GM19372 (cell line): ENCODE data around the gene DUSP10.

Experiments
- ATAC-seq: cut with Tn5 transposase; IDR thresholded peaks from one replicate; pipeline ENCODE4 v1.9.1; 2021; ENCODE audit warnings: mild to moderate bottlenecking, low read depth, moderate library complexity; ENCODE audit not compliant: unreplicated experiment

DUSP10 gene

DNA sequence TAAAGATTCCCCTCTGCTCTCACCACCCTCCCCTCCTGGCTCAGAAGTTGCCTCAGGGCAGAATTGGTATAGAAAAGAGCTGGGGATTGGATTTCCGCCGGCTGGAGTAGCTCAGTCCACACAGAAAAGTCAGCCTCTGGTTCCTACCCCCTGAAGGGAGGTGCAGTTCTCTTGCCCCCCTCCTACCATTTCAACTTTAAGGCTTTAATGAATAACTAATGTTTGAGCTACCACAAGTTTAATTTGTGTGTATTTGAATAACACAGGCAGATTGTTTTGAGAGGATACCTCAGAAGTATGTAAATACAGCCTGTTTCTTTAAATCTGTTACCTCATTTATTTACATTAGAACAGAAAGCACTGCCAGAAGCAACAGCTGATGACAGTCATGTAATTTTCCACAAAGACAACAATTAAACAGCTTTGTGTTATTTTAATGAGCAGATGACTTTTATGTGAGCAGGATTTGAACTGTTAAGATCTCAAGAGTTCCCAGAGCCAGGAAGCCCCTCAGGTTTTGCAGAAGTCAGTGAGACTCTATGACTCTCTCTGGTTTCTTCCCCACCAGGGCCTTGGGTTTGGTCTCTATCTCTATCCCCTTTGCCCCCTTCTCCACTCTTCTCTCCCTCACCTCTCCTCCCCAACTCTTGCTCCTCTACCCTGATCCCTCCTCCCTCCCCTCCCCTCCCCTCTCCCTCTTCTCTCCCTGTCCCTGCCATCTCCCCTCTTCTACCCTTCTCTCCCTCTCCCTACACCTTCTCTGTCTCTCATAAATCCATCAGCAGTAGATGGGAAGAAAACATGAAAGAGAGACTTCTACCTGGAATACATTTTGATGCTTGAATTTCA, 26.3 kb downstream of the DUSP10 start:
- no peak for ATAC-seq

DNA sequence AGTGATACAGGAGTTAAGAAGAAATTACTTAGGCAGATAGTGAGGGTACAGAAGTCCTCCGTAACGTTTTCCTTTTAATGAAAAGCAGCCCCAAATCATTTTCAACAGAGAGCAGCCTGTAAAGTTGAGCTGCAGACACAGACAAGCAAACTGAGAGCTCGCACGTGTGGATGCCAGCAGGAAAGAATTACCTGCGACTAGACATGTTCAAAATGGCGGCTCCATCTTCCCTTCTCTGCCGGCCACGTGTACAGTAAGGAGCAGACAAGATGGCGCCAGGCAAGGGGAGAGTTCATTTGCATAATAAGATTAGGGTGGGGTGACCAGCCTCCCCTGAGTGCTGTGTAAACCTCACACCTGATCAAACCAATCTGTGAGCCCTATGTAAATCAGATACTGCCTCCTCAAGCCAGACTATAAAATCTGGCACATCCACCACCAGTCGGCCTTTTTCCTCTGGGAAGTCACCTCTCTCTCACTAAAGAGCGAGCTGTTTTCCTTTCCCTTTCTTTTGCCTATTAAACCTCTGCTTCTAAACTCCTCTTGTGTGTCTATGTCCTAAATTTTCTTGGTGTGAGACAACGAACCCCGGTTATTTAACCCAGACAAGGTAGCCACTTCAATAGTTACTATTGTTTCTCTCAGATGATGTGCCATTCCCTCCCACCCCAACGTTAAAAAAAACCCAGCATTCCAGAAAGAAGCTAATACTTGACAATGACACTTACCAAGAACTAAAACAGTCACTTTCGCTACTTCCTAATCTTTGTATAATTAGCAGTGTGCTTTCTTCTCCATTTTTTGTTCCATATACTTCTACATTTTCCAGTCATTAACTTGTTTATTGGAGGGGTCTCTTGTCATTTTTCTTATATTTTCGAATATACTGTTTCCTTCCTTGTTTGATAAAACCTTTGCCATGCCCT, 27.4 kb downstream of the DUSP10 start:
- no peak for ATAC-seq

DNA sequence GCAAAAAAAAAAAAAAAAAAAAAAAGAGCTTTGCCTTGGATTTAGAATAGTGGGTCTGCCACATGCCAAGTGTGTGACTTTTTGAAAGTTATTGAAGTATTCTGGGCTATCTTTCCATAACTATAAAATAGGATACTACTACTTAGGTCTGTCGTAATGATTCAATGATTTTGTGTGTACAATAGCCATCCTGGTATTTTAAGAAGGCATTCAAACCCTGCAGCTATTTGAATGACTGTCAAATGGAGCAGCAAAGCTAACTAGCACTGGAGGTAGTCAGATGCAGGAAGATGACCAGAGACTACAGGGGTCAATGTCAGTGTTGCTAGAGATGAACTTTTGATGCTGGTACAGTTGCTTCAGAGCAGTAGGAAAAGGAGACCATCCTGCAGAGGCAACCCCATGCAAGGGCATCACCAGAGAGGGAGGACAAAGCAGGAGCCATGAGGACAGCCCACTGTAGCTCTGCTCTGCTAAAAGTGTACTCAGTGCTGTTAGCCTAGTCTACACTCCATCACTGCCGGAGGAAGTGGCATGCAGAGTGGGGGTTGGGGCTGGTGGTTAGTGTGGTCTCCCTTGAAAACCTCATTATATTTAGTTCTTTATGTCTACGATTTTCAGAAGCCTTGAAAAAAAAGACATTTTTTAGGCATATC, 29.0 kb downstream of the DUSP10 start:
- ATAC-seq, result peak; percentile 68

DNA sequence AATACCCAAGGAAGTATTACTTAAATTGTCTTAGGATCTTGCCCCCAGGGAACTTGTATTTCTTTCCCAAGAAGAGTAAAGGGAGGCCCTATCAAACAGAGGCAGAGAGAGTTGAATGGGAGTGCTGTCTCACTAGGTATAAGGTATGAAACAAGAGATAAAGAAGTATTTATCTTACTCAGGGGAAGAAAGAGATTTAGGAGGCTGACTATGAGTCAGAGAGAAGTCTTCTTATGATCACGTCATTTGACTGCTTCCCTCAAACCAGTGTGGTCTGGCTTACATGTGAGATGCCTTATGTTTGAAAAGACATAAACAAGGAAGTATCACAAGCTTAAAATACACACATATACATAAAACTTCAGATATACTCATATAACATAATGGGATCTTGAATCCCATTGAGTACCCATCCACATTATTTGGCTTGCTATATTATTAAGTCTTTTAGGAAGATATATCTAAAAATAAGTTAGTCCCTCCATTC, 29.6 kb downstream of the DUSP10 start:
- peak; percentile 37 for ATAC-seq

DNA sequence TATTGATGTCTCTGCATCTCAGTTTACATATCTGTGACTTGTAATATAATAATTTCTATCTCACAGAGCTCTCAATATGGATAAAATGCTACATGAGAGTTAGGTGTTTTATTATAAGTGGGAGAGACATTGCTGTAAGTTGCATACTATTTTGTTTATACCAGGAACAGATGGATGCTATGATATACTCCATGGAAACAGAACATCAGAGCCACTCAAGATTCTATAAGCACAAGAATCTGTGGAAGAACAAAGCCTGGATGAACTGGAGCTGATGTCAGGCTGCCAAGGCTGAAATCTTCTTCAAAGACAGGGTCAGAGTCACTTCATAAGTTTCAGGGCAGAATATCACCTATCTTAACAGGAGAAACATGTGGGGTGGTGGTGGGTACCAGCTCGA, 30.2 kb downstream of the DUSP10 start:
- ATAC-seq, result no peak

DNA sequence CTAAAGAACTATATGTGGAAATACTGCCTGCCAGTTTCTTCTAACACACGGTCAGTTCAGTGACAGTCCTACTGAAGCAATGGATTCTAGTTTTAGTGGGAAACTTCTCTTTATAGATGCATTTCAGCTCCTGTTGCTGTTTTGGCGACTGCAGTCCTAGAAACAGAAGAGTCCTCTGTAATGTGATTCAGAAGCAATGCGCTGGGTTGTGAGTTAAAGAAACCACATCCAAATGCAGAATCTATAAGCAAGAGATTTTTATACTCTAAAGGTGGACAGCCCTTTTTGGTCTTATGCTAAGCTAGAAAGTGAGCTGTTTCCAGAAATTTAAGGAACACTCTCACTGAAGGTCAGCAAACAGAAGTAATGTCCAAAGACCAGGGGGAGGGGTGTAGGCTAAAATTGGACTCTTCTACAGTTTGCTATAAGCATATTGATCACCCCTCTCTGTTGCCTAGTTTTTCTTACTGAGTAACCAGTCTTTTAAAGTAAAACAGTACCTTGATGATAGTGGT, 30.8 kb downstream of the DUSP10 start:
- ATAC-seq, result no peak

DNA sequence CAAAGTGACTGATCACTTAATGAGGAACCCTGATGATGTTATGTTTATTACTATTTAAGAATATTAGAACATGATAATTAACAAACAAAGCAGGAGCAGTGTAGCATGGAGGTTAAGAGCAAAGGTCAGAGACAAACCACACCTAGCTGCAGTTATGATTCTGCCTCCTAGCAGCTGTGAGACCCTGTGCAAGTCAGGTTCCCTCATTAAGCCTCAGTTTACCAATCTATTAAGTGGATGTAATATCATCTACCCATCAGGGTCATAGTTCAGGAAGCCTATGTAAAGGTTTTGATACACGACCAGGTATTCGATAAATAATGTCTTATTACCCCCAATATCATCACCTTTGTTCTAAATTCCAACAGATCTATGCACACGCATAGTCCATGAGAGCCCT, 32.0 kb downstream of the DUSP10 start:
- ATAC-seq, result no peak

DNA sequence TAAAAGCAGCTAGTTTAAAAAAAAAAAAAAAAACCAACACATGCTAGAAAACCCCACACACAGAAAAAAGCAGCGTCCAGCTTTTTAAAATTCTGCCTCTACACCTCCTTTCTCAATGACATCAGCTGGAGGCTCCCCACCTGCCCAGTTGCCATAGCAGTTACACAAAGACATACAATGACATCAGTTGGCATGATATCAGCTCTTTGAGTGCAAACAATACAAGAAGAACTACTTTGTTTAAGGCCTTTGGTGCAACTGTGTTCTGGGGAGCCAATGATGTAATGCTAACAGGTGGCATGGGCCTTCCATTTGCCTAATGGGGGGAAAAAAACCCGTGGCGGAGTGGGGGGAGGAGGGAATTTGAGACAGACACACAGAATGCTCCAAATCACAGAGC, 32.9 kb downstream of the DUSP10 start:
- ATAC-seq, result peak; percentile 25

DNA sequence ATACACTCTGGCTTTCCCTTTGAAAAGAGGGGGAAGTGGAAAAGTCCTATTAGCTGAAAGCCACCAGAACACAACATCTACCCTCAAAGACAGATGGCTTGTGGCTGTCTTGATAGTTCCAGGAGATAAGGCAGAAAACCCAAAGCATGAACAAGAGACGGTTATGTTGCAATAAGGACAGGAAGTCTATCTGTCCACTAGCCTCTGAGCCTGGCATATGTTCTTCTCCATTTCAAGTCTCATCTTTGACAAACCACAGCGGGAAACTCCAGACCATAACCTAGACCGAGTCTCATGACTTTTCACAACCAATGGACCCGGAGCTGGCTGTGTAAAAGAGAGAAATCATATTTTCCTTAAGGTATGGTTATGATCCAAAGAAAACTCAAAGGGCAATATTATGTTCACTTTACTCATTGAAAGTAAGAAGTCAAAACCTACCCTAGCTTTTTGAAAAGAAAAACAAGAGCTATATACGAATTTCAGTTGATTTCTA, 33.8 kb downstream of the DUSP10 start:
- peak; percentile 58 for ATAC-seq

DNA sequence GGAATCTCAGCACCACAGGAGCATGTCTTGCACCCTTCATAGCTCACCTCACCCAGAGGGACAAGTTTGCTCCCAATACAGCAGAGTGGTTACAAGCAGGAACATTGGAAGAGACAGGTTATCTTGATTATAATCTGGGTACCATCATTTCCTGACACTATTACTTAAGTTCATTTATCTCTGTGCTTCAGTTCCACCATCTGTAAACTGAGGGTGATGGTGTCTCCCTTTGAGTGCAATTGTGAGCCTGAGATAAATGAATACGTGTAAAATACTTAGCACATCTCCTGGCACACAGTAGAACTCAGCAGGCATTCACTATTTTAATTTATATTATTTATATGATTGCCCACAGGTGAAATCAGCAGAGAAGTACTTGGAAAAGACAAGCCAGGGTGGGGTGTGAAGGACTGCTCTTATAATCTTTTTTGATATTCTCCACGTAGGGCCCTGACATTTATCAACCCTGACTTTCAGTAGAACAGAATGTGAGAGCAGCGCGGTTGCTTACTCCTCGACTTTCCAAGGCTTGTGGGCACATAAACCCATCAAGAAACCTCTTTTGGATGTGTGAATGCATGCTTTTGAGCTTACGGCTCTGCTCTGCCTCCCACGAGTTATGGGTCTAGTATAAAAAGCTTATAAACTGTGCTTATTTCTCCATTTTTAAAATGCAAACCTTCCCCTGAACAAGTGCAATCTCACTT, 34.9 kb downstream of the DUSP10 start:
- no peak for ATAC-seq

DNA sequence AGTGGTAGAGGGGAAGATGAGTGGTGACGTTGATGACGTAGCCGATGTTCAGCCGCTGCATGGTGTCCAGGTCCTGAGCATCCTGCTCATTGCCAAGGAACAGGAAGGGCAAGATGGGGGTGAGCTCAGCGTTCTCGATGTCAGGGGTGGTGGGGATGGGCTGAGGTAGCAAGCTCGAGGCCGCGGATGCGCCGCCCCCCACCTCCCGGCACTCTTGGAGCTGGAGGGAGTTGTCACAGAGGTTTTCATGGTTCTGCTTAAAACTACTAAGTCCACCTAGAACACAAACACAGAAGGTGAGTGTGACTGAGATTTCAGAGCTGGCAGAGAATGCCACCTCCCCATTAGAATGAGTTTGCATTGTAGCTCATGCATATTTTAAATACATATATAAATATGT, 35.7 kb downstream of the DUSP10 start:
- no peak for ATAC-seq

DNA sequence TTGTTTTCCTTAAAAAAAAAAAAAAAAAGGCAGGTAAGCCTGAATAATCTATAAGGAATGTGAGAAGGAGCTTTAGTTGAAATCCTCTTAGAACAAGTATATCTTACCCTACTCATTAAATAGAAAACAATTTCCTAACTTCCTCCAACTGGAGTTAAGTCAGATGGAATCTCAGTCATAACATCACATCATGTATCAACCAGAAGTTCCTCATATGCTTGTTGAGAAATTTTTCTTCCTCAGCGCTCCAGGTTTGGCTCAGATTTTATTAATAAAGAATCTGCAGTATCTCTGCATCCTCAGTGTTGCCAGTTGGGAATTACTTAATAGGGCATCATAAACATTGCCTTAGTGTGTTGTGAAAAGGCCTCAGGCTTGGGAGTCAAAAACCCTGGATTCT, 37.6 kb downstream of the DUSP10 start:
- ATAC-seq, result no peak

DNA sequence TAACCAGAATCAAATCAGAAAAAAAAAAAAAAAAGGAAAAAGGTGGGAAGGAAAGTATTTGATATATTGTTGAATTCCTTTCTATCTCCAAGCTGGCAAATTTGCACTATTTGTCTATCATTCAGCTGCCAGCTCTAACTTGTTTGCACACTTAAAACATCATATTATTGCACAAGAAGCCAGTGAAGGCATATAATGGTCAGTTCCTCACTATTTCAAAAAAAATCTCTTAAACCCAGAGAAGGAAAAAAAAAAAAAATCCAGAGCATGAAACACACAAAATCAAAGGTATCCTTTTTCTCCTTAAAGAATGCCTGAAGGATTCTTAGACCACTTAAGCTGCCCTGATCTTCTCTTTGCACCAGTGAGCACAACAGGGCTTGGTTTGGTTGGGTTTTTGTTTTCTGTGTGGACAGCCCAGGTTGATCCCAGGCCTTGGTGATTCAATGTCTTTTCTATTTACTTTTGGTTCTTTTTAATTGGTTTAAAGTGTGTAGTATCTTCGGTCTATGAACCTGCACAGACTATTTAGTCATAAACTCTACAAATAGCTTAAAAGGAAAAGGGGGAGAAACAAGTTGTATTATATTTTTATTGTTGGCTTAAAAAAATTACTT, 40.2 kb downstream of the DUSP10 start:
- no peak for ATAC-seq

DNA sequence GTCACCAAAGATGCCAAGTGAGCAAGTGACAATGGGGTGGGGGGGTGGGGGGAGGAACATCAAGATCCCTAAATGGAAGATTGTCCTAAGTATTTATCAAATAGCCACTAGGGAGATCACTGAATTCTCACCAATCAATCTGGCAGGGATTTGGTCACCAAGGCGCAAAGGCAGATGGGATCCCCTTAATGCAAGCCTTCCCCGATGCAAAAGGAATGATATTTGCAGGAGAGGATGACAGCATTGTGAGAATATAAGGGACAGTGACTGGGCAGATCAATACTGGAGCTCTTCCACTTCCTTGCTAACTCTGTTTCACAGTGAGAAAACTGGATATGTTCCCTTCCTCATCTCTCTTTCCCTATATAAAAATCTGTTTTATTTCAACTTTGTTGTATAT, 40.9 kb downstream of the DUSP10 start:
- ATAC-seq, result no peak

DNA sequence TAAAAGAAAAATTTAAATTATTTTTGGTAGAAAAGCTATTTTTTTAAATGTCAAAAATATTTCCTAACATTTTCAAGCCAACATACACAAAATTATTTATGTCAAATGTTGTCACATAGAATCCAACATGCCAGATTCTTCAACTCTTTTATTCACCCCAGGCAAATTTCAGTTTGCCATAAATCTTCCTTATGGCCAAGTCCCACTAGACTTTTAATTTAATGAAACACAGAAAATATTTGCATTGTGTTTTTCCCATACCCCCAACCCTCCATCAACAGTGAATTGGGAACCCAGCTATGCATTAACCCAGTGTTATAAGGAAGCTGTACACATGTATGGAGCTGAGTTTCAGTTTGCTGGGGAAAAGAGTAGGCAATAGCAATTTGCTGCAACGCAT, 41.4 kb downstream of the DUSP10 start:
- ATAC-seq, result no peak

DNA sequence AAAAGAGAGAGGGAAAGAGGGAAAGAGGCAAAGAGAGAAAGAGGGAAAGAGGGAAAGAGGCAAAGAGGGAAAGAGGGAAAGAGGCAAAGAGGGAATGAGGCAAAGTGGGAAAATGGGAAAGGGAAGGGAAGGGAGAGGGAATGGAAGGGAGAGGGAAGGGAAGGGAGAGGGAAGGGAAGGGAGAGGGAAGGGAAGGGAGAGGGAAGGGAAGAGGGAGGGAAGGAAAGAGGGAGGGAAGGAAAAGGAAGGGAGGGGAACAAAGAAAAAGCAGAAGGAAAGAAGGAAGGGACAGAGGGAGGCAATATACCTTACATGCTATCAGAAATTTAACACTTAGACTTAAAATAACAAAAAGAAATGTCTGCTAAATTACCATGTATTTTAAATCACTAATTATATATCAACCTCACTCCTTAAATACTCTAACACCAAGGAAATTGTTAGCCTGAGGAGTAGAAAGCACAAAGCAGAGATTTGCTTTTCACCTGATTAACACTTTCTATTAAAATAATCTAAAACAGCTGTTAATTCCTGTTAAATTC, 41.8 kb downstream of the DUSP10 start:
- no peak for ATAC-seq

DNA sequence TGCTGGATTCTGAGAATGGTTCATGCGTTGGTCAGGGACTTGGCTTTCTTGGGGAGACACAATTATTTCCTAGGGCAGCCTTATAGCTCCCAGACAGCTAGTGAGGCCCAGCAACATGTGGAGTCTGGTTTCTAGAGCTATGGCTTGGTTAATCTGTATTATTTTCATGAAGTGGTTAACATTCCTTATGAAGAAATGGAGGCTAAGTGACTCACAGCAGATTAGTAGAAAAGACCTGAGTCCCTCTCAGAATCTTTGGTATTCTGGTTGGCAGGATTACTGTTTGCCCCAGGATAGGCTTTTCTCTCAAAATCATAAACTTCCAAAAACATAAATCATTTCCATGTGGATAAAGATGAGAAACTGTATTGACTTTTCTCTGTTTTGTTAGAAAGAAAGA, 42.3 kb downstream of the DUSP10 start:
- no peak for ATAC-seq

DNA sequence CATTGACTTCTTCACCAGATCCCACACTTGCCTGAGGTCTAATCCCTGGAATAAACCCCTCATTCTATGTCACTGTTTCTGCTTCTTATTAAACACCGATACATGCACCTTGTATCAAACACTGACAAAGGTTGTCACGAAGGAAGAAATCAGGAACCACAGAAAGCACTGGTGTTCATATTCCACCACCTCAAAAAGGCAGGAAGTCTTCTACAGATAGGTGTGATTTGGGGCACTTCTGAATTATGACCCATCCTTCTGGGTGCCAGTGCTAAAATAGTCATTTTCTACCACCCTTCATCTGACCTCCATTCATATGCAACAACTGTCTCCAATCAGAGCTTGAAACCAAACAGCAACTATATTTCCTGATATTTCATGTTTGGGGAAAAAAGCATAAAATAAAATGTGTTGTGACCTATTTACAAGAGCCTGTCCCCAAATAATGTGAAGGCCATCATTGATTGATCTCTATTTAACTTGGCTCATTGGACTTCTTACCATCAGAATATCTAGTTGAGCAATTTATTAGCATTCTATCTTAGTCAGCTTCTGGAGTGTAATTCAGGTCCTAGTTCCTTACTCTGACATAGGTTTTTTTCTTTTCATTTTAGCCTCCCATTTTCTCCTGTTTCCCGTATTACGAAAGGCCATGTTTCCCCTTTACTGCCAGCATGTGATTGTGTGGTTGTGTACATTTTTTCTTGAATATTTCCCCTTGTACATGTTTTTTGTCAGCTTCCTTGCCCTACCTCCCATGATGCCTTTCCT, 43.1 kb downstream of the DUSP10 start:
- ATAC-seq, result no peak
